Measurements from ENCODE around the gene RTN4RL2.

DNA sequence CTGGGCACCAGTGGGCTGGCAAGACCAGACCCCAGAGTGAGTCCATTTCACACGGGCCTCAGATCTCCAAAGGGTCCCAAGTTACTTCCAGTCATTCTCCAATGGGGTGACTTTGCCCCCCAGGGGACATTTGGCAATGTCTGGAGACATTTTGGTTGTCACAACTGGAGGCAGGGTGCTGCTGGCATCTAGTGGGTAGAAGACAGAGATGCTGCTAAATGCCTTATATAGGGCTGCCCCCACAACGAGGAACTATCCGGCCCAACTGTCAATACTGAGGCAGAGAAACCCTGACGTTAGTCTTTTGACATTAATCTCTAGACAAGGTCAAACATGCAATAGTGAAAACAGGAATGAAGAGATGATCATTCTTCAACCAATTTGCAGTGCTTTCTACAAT is 6.4 kb downstream of the RTN4RL2 start:
- TF ChIP-seq, protein P1, sequence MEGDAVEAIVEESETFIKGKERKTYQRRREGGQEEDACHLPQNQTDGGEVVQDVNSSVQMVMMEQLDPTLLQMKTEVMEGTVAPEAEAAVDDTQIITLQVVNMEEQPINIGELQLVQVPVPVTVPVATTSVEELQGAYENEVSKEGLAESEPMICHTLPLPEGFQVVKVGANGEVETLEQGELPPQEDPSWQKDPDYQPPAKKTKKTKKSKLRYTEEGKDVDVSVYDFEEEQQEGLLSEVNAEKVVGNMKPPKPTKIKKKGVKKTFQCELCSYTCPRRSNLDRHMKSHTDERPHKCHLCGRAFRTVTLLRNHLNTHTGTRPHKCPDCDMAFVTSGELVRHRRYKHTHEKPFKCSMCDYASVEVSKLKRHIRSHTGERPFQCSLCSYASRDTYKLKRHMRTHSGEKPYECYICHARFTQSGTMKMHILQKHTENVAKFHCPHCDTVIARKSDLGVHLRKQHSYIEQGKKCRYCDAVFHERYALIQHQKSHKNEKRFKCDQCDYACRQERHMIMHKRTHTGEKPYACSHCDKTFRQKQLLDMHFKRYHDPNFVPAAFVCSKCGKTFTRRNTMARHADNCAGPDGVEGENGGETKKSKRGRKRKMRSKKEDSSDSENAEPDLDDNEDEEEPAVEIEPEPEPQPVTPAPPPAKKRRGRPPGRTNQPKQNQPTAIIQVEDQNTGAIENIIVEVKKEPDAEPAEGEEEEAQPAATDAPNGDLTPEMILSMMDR (conservative IDR thresholded peaks at IDR 0.05), result no peak
- TF ChIP-seq EZH2 (IDR thresholded peaks at IDR 0.05; ENCODE audit: low read depth), result no peak

All from PC-9 (cell line).